ENCODE results near the gene CNTROB.
A peak's percentile ranks its signal among the peaks of the same experiment; 100 is the strongest.

CNTROB gene

GRCh38 chr17:7982666-7983065 lies 50.7 kb downstream of the CNTROB start:
- H3K4me3 ChIP-seq (ENCODE audit: low read depth in 1 of 2, low read length in 2 of 2) = no peak overlapping the region
- no peak overlapping the region for H3K9ac ChIP-seq (ENCODE audit: low read depth in 1 of 2, low read length in 2 of 2)
- H3K4me1 ChIP-seq (ENCODE audit: control insufficient read depth in 1 of 2, insufficient read depth in 2 of 2, low read length in 2 of 2) = no peaks in the 10 kb centered on the region
- no peak overlapping the region for H3K27ac ChIP-seq (ENCODE audit: low read depth, low read length)
- H3K36me3 ChIP-seq (ENCODE audit: control insufficient read depth in 1 of 2, insufficient read depth in 2 of 2, low read length in 2 of 2) = no peaks in the 10 kb centered on the region
- H3K27me3 ChIP-seq (ENCODE audit: control insufficient read depth in 1 of 2, insufficient read depth in 2 of 2, low read length in 2 of 2) = peaks cover 0 to 2% of the 10 kb centered on the region in 2 donors
- H3K9me3 ChIP-seq (ENCODE audit: control insufficient read depth in 1 of 2, low read length in 2 of 2) = no peaks in the 10 kb centered on the region

DNA sequence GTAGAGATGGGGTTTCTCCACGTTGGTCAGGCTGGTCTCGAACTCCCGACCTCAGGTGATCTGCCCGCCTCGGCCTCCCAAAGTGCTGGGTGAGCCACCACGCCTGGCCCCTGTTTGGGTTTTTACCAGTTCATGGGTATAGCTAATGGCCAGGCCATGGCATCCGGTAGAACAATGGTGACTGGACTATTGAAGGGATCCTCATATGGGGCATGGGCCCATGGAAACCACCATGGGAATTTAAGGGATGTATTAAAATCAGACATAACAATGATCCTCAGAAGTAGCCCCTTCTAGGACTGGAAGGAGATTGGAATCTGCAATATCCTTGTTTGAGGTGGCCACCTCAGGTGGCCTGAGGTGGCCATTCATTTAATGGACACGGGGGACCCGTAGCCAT lies 52.9 kb downstream of the CNTROB start:
- Histone ChIP-seq H3K27me3 (ENCODE audit: control insufficient read depth in 1 of 2, insufficient read depth in 2 of 2, low read length in 2 of 2) (peaks cover 0 to 3% of the 10 kb centered on the region in 2 donors), H3K27ac (ENCODE audit: low read depth, low read length) (no peak overlapping the region), H3K36me3 (ENCODE audit: control insufficient read depth in 1 of 2, insufficient read depth in 2 of 2, low read length in 2 of 2) (no peaks in the 10 kb centered on the region), H3K9ac (ENCODE audit: low read depth in 1 of 2, low read length in 2 of 2) (no peak overlapping the region), H3K4me1 (ENCODE audit: control insufficient read depth in 1 of 2, insufficient read depth in 2 of 2, low read length in 2 of 2) (no peaks in the 10 kb centered on the region), H3K9me3 (ENCODE audit: control insufficient read depth in 1 of 2, low read length in 2 of 2) (no peaks in the 10 kb centered on the region), H3K4me3 (ENCODE audit: low read depth in 1 of 2, low read length in 2 of 2) (no peak overlapping the region)

DNA sequence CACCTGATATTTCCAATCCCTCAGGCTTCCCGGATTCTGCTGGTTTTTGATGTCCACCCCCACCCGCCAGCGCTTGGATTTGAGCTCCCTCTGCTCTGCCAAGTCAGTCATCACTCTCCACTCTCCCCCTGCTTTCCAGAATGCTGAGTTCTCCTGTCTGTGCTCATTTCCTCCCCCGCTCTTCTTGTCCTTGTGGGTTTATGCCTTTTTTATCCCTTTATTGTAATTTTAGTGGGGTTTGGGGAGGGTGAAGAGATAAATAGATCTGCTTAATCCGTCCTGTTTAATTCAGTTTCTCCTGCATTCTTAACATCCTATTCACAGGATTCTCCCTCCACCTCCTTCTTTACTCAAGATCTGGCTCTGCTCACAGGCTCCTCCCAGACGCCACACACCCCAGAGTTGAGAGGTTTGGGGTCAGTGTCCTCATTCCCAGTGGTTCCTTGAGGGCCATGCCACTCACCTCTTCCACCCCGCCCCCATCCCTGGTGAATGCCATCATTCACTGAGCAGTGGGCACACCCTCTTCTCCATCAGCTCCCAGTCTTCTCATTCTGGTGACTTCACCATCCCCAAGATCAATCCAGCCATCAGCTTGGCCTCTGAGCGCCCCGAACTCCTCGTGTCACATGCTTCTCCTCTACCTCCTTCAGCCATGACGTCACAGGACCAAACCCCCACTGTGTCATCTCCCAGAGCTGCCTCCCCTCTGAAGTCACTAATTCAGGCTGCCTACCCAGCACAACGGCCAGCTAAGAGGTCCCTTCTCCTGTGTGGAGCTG lies 55.3 kb downstream of the CNTROB start:
- Histone ChIP-seq H3K27ac (ENCODE audit: low read depth, low read length) (no peak overlapping the region), H3K4me1 (ENCODE audit: control insufficient read depth in 1 of 2, insufficient read depth in 2 of 2, low read length in 2 of 2) (peaks cover 0 to 3% of the 10 kb centered on the region in 2 donors), H3K9me3 (ENCODE audit: control insufficient read depth in 1 of 2, low read length in 2 of 2) (no peaks in the 10 kb centered on the region), H3K4me3 (ENCODE audit: low read depth in 1 of 2, low read length in 2 of 2) (no peak overlapping the region), H3K36me3 (ENCODE audit: control insufficient read depth in 1 of 2, insufficient read depth in 2 of 2, low read length in 2 of 2) (no peaks in the 10 kb centered on the region), H3K9ac (ENCODE audit: low read depth in 1 of 2, low read length in 2 of 2) (peak overlapping the region in 1 of 2 donors; percentile 32), H3K27me3 (ENCODE audit: control insufficient read depth in 1 of 2, insufficient read depth in 2 of 2, low read length in 2 of 2) (peaks cover 0 to 3% of the 10 kb centered on the region in 2 donors)

DNA sequence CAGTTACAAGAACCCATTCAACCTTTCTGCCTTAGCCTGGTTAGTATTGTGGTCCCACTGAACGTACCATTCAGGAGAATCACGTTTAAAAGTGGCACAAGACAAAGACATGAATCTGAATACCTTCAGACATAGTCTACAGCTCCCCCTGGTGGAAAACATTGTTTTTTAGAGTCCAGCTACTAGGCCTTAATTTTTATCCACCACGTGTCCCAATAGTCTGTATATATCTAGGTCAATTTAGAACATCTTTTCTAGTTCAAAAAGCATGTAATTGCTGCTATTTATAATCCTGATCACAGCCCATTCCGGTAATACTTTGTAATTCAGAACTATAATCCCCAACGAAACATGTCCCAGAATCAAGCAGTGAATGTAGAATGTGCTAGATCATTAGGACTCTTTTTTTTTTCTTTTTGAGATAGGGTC lies 56.8 kb downstream of the CNTROB start:
- Histone ChIP-seq H3K36me3 (ENCODE audit: control insufficient read depth in 1 of 2, insufficient read depth in 2 of 2, low read length in 2 of 2) (no peaks in the 10 kb centered on the region), H3K9me3 (ENCODE audit: control insufficient read depth in 1 of 2, low read length in 2 of 2) (no peaks in the 10 kb centered on the region), H3K27me3 (ENCODE audit: control insufficient read depth in 1 of 2, insufficient read depth in 2 of 2, low read length in 2 of 2) (peaks cover 0 to 3% of the 10 kb centered on the region in 2 donors), H3K4me3 (ENCODE audit: low read depth in 1 of 2, low read length in 2 of 2) (no peak overlapping the region), H3K9ac (ENCODE audit: low read depth in 1 of 2, low read length in 2 of 2) (no peak overlapping the region), H3K27ac (ENCODE audit: low read depth, low read length) (no peak overlapping the region), H3K4me1 (ENCODE audit: control insufficient read depth in 1 of 2, insufficient read depth in 2 of 2, low read length in 2 of 2) (peaks cover 0 to 3% of the 10 kb centered on the region in 2 donors)

- H3K27ac ChIP-seq (ENCODE audit: low read depth, low read length) = no peak overlapping the region
- peak overlapping the region; percentile 69 to 71 for H3K4me3 ChIP-seq (ENCODE audit: low read depth in 1 of 2, low read length in 2 of 2)
- peak overlapping the region; percentile 8 to 63 for H3K9ac ChIP-seq (ENCODE audit: low read depth in 1 of 2, low read length in 2 of 2)
- no peaks in the 10 kb centered on the region for H3K36me3 ChIP-seq (ENCODE audit: control insufficient read depth in 1 of 2, insufficient read depth in 2 of 2, low read length in 2 of 2)
- H3K27me3 ChIP-seq (ENCODE audit: control insufficient read depth in 1 of 2, insufficient read depth in 2 of 2, low read length in 2 of 2) = peaks cover 0 to 3% of the 10 kb centered on the region in 2 donors
- peaks cover 0 to 3% of the 10 kb centered on the region in 2 donors for H3K4me1 ChIP-seq (ENCODE audit: control insufficient read depth in 1 of 2, insufficient read depth in 2 of 2, low read length in 2 of 2)
- no peaks in the 10 kb centered on the region for H3K9me3 ChIP-seq (ENCODE audit: control insufficient read depth in 1 of 2, low read length in 2 of 2)
Observed at GRCh38 chr17:7989781-7990655, 58.0 kb downstream of the CNTROB start.

DNA sequence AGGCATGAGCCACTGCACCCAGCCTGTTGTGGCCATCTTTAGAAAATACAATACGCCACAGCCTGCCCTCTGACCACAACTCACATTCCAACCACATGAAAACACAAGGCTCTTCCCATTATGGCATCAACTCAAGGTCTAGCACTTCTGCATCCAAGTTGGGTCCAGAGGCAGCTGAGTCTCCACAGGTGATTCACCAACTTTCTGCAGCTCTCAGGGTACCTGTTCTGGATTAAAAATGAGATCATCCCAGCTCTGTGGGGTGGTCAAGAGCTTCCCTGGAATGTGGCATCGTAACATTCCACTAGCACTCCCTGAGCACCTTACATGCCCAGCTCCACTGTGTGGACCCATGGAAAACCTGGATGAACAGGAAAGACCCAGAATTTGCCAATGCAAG lies 60.5 kb downstream of the CNTROB start:
- Histone ChIP-seq H3K27ac (ENCODE audit: low read depth, low read length) (no peak overlapping the region), H3K4me1 (ENCODE audit: control insufficient read depth in 1 of 2, insufficient read depth in 2 of 2, low read length in 2 of 2) (peaks cover 0 to 3% of the 10 kb centered on the region in 2 donors), H3K4me3 (ENCODE audit: low read depth in 1 of 2, low read length in 2 of 2) (no peak overlapping the region), H3K9ac (ENCODE audit: low read depth in 1 of 2, low read length in 2 of 2) (no peak overlapping the region), H3K27me3 (ENCODE audit: control insufficient read depth in 1 of 2, insufficient read depth in 2 of 2, low read length in 2 of 2) (peaks cover 0 to 3% of the 10 kb centered on the region in 2 donors), H3K9me3 (ENCODE audit: control insufficient read depth in 1 of 2, low read length in 2 of 2) (no peaks in the 10 kb centered on the region), H3K36me3 (ENCODE audit: control insufficient read depth in 1 of 2, insufficient read depth in 2 of 2, low read length in 2 of 2) (no peaks in the 10 kb centered on the region)

- Histone ChIP-seq H3K4me3 (ENCODE audit: low read depth in 1 of 2, low read length in 2 of 2) (no peak overlapping the region), H3K4me1 (ENCODE audit: control insufficient read depth in 1 of 2, insufficient read depth in 2 of 2, low read length in 2 of 2) (peaks cover 0 to 3% of the 10 kb centered on the region in 2 donors), H3K9ac (ENCODE audit: low read depth in 1 of 2, low read length in 2 of 2) (no peak overlapping the region), H3K9me3 (ENCODE audit: control insufficient read depth in 1 of 2, low read length in 2 of 2) (no peaks in the 10 kb centered on the region), H3K27ac (ENCODE audit: low read depth, low read length) (no peak overlapping the region), H3K36me3 (ENCODE audit: control insufficient read depth in 1 of 2, insufficient read depth in 2 of 2, low read length in 2 of 2) (no peaks in the 10 kb centered on the region), H3K27me3 (ENCODE audit: control insufficient read depth in 1 of 2, insufficient read depth in 2 of 2, low read length in 2 of 2) (no peaks in the 10 kb centered on the region)
Observed at GRCh38 chr17:7992924-7993323, 60.9 kb downstream of the CNTROB start.

- Histone ChIP-seq H3K9ac (ENCODE audit: low read depth in 1 of 2, low read length in 2 of 2) (no peak overlapping the region), H3K27me3 (ENCODE audit: control insufficient read depth in 1 of 2, insufficient read depth in 2 of 2, low read length in 2 of 2) (no peaks in the 10 kb centered on the region), H3K27ac (ENCODE audit: low read depth, low read length) (no peak overlapping the region), H3K4me1 (ENCODE audit: control insufficient read depth in 1 of 2, insufficient read depth in 2 of 2, low read length in 2 of 2) (peaks cover 0 to 3% of the 10 kb centered on the region in 2 donors), H3K9me3 (ENCODE audit: control insufficient read depth in 1 of 2, low read length in 2 of 2) (no peaks in the 10 kb centered on the region), H3K4me3 (ENCODE audit: low read depth in 1 of 2, low read length in 2 of 2) (no peak overlapping the region), H3K36me3 (ENCODE audit: control insufficient read depth in 1 of 2, insufficient read depth in 2 of 2, low read length in 2 of 2) (no peaks in the 10 kb centered on the region)
Observed at GRCh38 chr17:7993972-7994589, 62.1 kb downstream of the CNTROB start.

DNA sequence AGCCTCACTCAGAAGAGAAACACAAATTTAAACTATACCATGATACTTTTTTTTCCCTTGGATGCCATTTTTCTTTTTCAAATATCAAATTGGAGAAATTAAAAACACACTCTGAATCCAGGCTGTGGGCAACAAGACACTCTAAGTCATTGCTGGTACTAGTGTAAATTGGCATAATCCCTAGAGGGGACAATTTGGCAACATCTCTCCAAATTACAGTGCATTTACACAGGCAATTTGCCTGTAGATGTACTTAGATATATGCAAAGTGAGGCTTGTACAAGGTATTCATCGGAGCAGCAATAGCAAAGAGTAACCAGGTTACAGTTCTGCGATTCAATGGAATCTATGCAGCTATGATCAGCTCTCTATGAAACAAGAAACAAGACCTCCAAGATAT lies 63.7 kb downstream of the CNTROB start:
- Histone ChIP-seq H3K27ac (ENCODE audit: low read depth, low read length) (no peak overlapping the region), H3K9ac (ENCODE audit: low read depth in 1 of 2, low read length in 2 of 2) (no peak overlapping the region), H3K36me3 (ENCODE audit: control insufficient read depth in 1 of 2, insufficient read depth in 2 of 2, low read length in 2 of 2) (no peaks in the 10 kb centered on the region), H3K4me3 (ENCODE audit: low read depth in 1 of 2, low read length in 2 of 2) (no peak overlapping the region), H3K9me3 (ENCODE audit: control insufficient read depth in 1 of 2, low read length in 2 of 2) (no peaks in the 10 kb centered on the region), H3K4me1 (ENCODE audit: control insufficient read depth in 1 of 2, insufficient read depth in 2 of 2, low read length in 2 of 2) (no peaks in the 10 kb centered on the region), H3K27me3 (ENCODE audit: control insufficient read depth in 1 of 2, insufficient read depth in 2 of 2, low read length in 2 of 2) (peaks cover 5% of the 10 kb centered on the region in 2 donors)

GRCh38 chr17:7997186-7997585 lies 65.2 kb downstream of the CNTROB start:
- Histone ChIP-seq H3K9ac (ENCODE audit: low read depth in 1 of 2, low read length in 2 of 2) (no peak overlapping the region), H3K4me1 (ENCODE audit: control insufficient read depth in 1 of 2, insufficient read depth in 2 of 2, low read length in 2 of 2) (peaks cover 4% of the 10 kb centered on the region in 2 donors), H3K27ac (ENCODE audit: low read depth, low read length) (no peak overlapping the region), H3K9me3 (ENCODE audit: control insufficient read depth in 1 of 2, low read length in 2 of 2) (no peaks in the 10 kb centered on the region), H3K4me3 (ENCODE audit: low read depth in 1 of 2, low read length in 2 of 2) (no peak overlapping the region), H3K27me3 (ENCODE audit: control insufficient read depth in 1 of 2, insufficient read depth in 2 of 2, low read length in 2 of 2) (peaks cover 12 to 16% of the 10 kb centered on the region in 2 donors), H3K36me3 (ENCODE audit: control insufficient read depth in 1 of 2, insufficient read depth in 2 of 2, low read length in 2 of 2) (no peaks in the 10 kb centered on the region)

Measured in duodenal mucosa (tissue), 2 donors.